HepG2 (cell line): ENCODE measurements around the gene PA2G4. TPM values are rescaled to one million over a fixed set of nuclear protein-coding genes. Genes with fewer than 3 reads are reported as not detected.
"Not testable (repeated sequence)": the region's sequence is repeated elsewhere in the genome, so short reads cannot be mapped to it uniquely, and the experiment has no call there.

Source experiments
- ATAC-seq: fragments of 200-7000 bp; cut with Tn5 transposase; 3 replicates; pipeline ENCODE4 v1.9.1; 2020; ENCODE audit warnings: mild to moderate bottlenecking, moderate library complexity
- BruUV-seq: library from RNA; stranded (reverse); fragments of 400-500 nt; replicated peaks from 2 replicates; lab custom pipeline; 2021; lab: Mats Ljungman, UMichigan
- CTCF ChIA-PET: fragments of 300-600 bp; formaldehyde crosslinking; extraction: SDS; loops from one replicate; lab custom pipeline; 2021; ENCODE audit warnings: low total read pairs, inconsistent platforms, low intra/inter-chr PET ratio; lab: Yijun Ruan, JAX
- POLR2A ChIA-PET: fragments of 350-600 bp; sonication (Branson Sonifier 250); formaldehyde crosslinking; loops from one replicate; lab custom pipeline; 2020; ENCODE audit warnings: antibody characterized with exemption, inconsistent platforms; lab: Yijun Ruan, JAX
- DNase-seq: peaks from one replicate; pipeline ENCODE4 v3.0.0-alpha.2; 2015; ENCODE audit warnings: low spot score
- FAIRE-seq: peaks from 3 replicates; lab custom pipeline; 2011; peaks lifted over from hg19 to GRCh38; lab: Jason Lieb, UNC
- H2AFZ ChIP-seq: one replicate; pipeline ENCODE4 v1.6.1; 2011; ENCODE audit warnings: low read length, inconsistent platforms
- H3K27ac ChIP-seq: fragments of 300-600 bp; 3 replicates; pipeline ENCODE4 v1.8.0; 2011; ENCODE audit warnings: mixed run types, mild to moderate bottlenecking, mixed read lengths, low read length, inconsistent platforms; ENCODE audit not compliant: insufficient read depth; ENCODE audit errors: extremely low read length
- H3K27me3 ChIP-seq, 2 experiments: fragments of 200-600 bp in 1 of 2; 2 replicates in 1 of 2; 3 replicates in 1 of 2; pipeline versions ENCODE4 v1.6.0 to v1.8.0; 2011; ENCODE audit warnings: low read length in 2 of 2, mild to moderate bottlenecking in 2 of 2, moderate library complexity in 2 of 2, inconsistent platforms in 1 of 2; ENCODE audit not compliant: insufficient read depth in 2 of 2, control insufficient read depth in 1 of 2
- H3K36me3 ChIP-seq, 2 experiments: fragments of 200-600 bp in 1 of 2; replicated peaks in 1 of 2; 2 replicates in 1 of 2; 3 replicates in 1 of 2; pipeline versions ENCODE4 v1.5.1 to v1.8.0; 2011; ENCODE audit warnings: low read length in 2 of 2, inconsistent platforms in 1 of 2; ENCODE audit not compliant: insufficient read depth in 2 of 2, control insufficient read depth in 1 of 2
- H3K4me1 ChIP-seq: 2 replicates; pipeline ENCODE4 v1.5.1; 2012; ENCODE audit warnings: low read length, inconsistent platforms; ENCODE audit not compliant: insufficient read depth
- H3K4me2 ChIP-seq: 2 replicates; pipeline ENCODE4 v1.6.0; 2011; ENCODE audit warnings: low read depth, low read length, inconsistent platforms
- H3K4me3 ChIP-seq, 3 experiments: fragments of 200-600 bp in 1 of 3; sonication (generic), shearing (Covaris generic) in 1 of 3; replicated peaks in 1 of 3; 2 replicates each; pipeline ENCODE4 v1.5.1; 2011 to 2016; ENCODE audit warnings: low read length in 3 of 3, inconsistent platforms in 2 of 3, low read depth in 2 of 3, mild to moderate bottlenecking in 2 of 3, control low read depth in 1 of 3, mixed read lengths in 1 of 3; ENCODE audit not compliant: insufficient read depth in 1 of 3
- H3K79me2 ChIP-seq: one replicate; pipeline ENCODE4 v1.6.1; 2011; ENCODE audit warnings: low read length, inconsistent platforms; ENCODE audit not compliant: insufficient read depth
- H3K9ac ChIP-seq: 2 replicates; pipeline ENCODE4 v1.6.0; 2011; ENCODE audit warnings: mild to moderate bottlenecking, low read depth, low read length, inconsistent platforms; ENCODE audit not compliant: insufficient read depth
- H3K9me3 ChIP-seq: 2 replicates; pipeline ENCODE4 v1.5.1; 2012; ENCODE audit warnings: mild to moderate bottlenecking, low read length
- H4K20me1 ChIP-seq: 2 replicates; pipeline ENCODE4 v1.6.0; 2011; ENCODE audit warnings: inconsistent platforms, mild to moderate bottlenecking, low read length, moderate library complexity; ENCODE audit not compliant: insufficient read depth
- ARHGAP35 ChIP-seq: sonication (generic); formaldehyde crosslinking; IDR thresholded peaks from 2 replicates; pipeline ENCODE4 v1.9.0; 2022; ENCODE audit warnings: mild to moderate bottlenecking, inconsistent platforms, moderate library complexity, missing genetic modification reagents, borderline replicate concordance
- CEBPG ChIP-seq: IDR thresholded peaks from 2 replicates; pipeline ENCODE4 v1.6.1; 2016
- CREB1 ChIP-seq, 2 experiments: fragments of 450-650 bp in 1 of 2; IDR thresholded peaks; 2 replicates each; pipeline ENCODE4 v1.6.1; 2016 to 2017; ENCODE audit warnings: control low read depth in 1 of 2, mild to moderate bottlenecking in 1 of 2, missing compliant biosample characterization in 1 of 2, missing genetic modification characterization in 1 of 2
- ESRRA ChIP-seq: sonication (generic); formaldehyde crosslinking; IDR thresholded peaks from 2 replicates; pipeline ENCODE4 v1.5.1; 2020; ENCODE audit warnings: mild to moderate bottlenecking, low read depth, missing genetic modification reagents
- ISX ChIP-seq: sonication (generic); formaldehyde crosslinking; conservative IDR thresholded peaks from 2 replicates; pipeline ENCODE4 v1.5.0; 2020; ENCODE audit warnings: missing genetic modification reagents
- JUND ChIP-seq: sonication (generic); formaldehyde crosslinking; IDR thresholded peaks from 2 replicates; pipeline ENCODE4 v1.8.0; 2022; ENCODE audit warnings: mild to moderate bottlenecking, missing genetic modification reagents
- KLF15 ChIP-seq: sonication (generic); formaldehyde crosslinking; IDR thresholded peaks from 2 replicates; pipeline ENCODE4 v1.8.1; 2023; ENCODE audit warnings: borderline replicate concordance, mild to moderate bottlenecking, inconsistent platforms, missing genetic modification reagents, mixed read lengths
- MTA3 ChIP-seq: sonication (generic); formaldehyde crosslinking; IDR thresholded peaks from 2 replicates; pipeline ENCODE4 v1.4.0; 2020; ENCODE audit warnings: missing genetic modification reagents
- NFE2L1 ChIP-seq: sonication (generic); formaldehyde crosslinking; IDR thresholded peaks from 2 replicates; pipeline ENCODE4 v1.4.0; 2020; ENCODE audit warnings: missing genetic modification reagents, mild to moderate bottlenecking, borderline replicate concordance
- SOX6 ChIP-seq, 2 experiments: fragments of 450-650 bp in 1 of 2; sonication (generic) in 1 of 2; formaldehyde crosslinking in 1 of 2; IDR thresholded peaks; 2 replicates each; pipeline versions ENCODE4 v1.4.0 to v1.6.1; 2017 to 2020; ENCODE audit warnings: antibody characterized with exemption in 1 of 2, mild to moderate bottlenecking in 1 of 2, missing genetic modification reagents in 1 of 2
- ZFP62 ChIP-seq: sonication (generic); formaldehyde crosslinking; IDR thresholded peaks from 2 replicates; pipeline ENCODE4 v1.4.0; 2020; ENCODE audit warnings: missing genetic modification reagents
- ZNF207 ChIP-seq: fragments of 450-650 bp; IDR thresholded peaks from 2 replicates; pipeline ENCODE4 v1.6.1; 2016; ENCODE audit warnings: antibody characterized with exemption, borderline replicate concordance
- ZNF510 ChIP-seq: sonication (generic); formaldehyde crosslinking; IDR thresholded peaks from 2 replicates; pipeline ENCODE4 v1.4.0; 2020; ENCODE audit warnings: low read depth, mild to moderate bottlenecking, missing genetic modification reagents
- ZNF629 ChIP-seq: sonication (generic); formaldehyde crosslinking; conservative IDR thresholded peaks from 2 replicates; pipeline ENCODE4 v1.5.0; 2020; ENCODE audit warnings: missing genetic modification reagents
- ZNF639 ChIP-seq: conservative IDR thresholded peaks from 2 replicates; pipeline ENCODE4 v1.6.1; 2018; ENCODE audit warnings: missing genetic modification reagents
- WGBS: methylation state at CpG from one replicate; pipeline ENCODE4 v1.1.6; 2017; ENCODE audit warnings: low lambda C conversion rate; 5-methylcytosine and 5-hydroxymethylcytosine counted together
- in situ Hi-C: cut with HindIII; loops from 2 replicates; pipeline ENCODE4 v1.10.0; 2017; ENCODE audit warnings: low pct_unique_long_range_greater_than_20kb; ENCODE audit not compliant: extremely low pct_ligation_motif_present
- intact Hi-C: fragments of 100-400 bp; cut with micrococcal nuclease; formaldehyde crosslinking; loops from one replicate; pipeline ENCODE4 v1.10.0; 2022; ENCODE audit not compliant: unreplicated experiment
- polyA plus RNA-seq, 8 experiments: library from polyadenylated mRNA; depleted of rRNA in 3 of 8; stranded (reverse) in 7 of 8; unstranded in 1 of 8; fragments of >200 nt; fragmentation: Illumina TruSeq in 4 of 8; extraction: Trizol in 4 of 8; gene quantifications; 2 replicates each; pipeline versions ENCODE4 v1.2.1 to v1.2.3, GENCODE V29; 2011 to 2016; ENCODE audit warnings: low read depth in 4 of 8, missing spikeins in 1 of 8, mixed read lengths in 1 of 8; ENCODE audit not compliant: insufficient read depth in 1 of 8
- total RNA-seq, 5 experiments: library from RNA; depleted of rRNA; stranded (reverse); fragments of >200 nt; fragmentation: Illumina TruSeq; extraction: Trizol; gene quantifications; 2 replicates each; pipeline ENCODE4 v1.2.3, GENCODE V29; 2016; ENCODE audit warnings: low read depth in 1 of 5

PA2G4 gene
- total and polyA plus RNA-seq, 2 of the 13 experiments (the other 11 are each of a cell fraction or from before 2014, with no cell fraction given), result 147 to 240 TPM

GRCh38 chr12:56077966-56078365 is 26.4 kb upstream of the PA2G4 start:
- H3K4me3 ChIP-seq; H2AFZ ChIP-seq; BruUV-seq; DNase-seq; H3K9ac ChIP-seq; H3K36me3 ChIP-seq; FAIRE-seq; H3K27ac ChIP-seq; H3K27me3 ChIP-seq; H3K9me3 ChIP-seq; in situ Hi-C loops; ATAC-seq; TF ChIP-seq SOX6 (IDR thresholded peaks at IDR 0.05): not testable (repeated sequence)
- intact Hi-C loops, result loop anchor here (2.0 kb wide), 1 partner anchor 31 kb away; no protein-coding TSS in a partner anchor
- 33% methylated on average over 9 of the region's 9 CpGs for WGBS
- Histone ChIP-seq H3K79me2 (peaks cover 20% of the 10 kb centered on the region), H3K4me1 (peaks cover 49% of the 10 kb centered on the region)
- TF ChIP-seq SOX6 (CRISPR knock-in tag; IDR thresholded peaks at IDR 0.05) (peak; percentile 37), CEBPG (peak; percentile 50)
- TF ChIP-seq, all 625 proteins: peak for 2; not testable (repeated sequence) for 623
- ChIA-PET CTCF (interaction anchor here (1.4 kb wide), 1 partner anchor 38 kb away, joined by 4 read pairs; the partner anchor contains the start of gene RPL41), POLR2A (interaction anchor here (1.6 to 10.2 kb wide), 2 partner anchors 25 to 71 kb away, joined by 5 to 279 read pairs; partner anchors contain the start of gene PA2G4)
- H4K20me1 ChIP-seq, H3K4me2 ChIP-seq: not testable (repeated sequence)

- WGBS, result 96% methylated on average over 1 of the region's 1 CpG
- ATAC-seq (no peak), DNase-seq (no peak), FAIRE-seq (no peak)
- no TSS peak for BruUV-seq
- Histone ChIP-seq H3K9me3 (no peaks in the 10 kb centered on the region), H4K20me1 (no peaks in the 10 kb centered on the region), H3K79me2 (peaks cover 24% of the 10 kb centered on the region), H3K27me3 (no peaks in the 10 kb centered on the region; a peak in 1 of 5 replicates), H3K4me2 (peak overlapping the region; percentile 98), H2AFZ (no peak overlapping the region), H3K4me1 (peaks cover 49% of the 10 kb centered on the region), H3K9ac (peak overlapping the region; percentile 96), H3K4me3 (peak overlapping the region; percentile 89 to 96 (median 91); a peak in 4 of 6 replicates), H3K27ac (peak overlapping the region; percentile 99), H3K36me3 (peaks cover under 1 to 6% of the 10 kb centered on the region in 2 experiments; a peak in 4 of 5 replicates)
- POLR2A ChIA-PET, result interaction anchor here (0.9 to 10.2 kb wide), 10 partner anchors 8 to 238 kb away, joined by 3 to 279 read pairs (median 5); partner anchors contain the start of genes CNPY2, ESYT1, PA2G4 and RPL41
- CTCF ChIA-PET, result interaction anchor here (1.4 to 1.5 kb wide), 2 partner anchors 31 to 38 kb away, joined by 4 to 10 read pairs; partner anchors contain the start of gene RPL41
- in situ Hi-C loops, result no loop called here
- intact Hi-C loops, result loop anchor here (2.0 kb wide), 1 partner anchor 32 kb away; no protein-coding TSS in a partner anchor
- no peak for TF ChIP-seq ZNF510 (CRISPR knock-in tag)
- peak; percentile 64 for TF ChIP-seq ZNF629 (CRISPR knock-in tag)
- TF ChIP-seq KLF15 (CRISPR knock-in tag), result no peak
- no peak for TF ChIP-seq ISX (CRISPR knock-in tag)
- no peak for TF ChIP-seq JUND (CRISPR knock-in tag)
- no peak for TF ChIP-seq ZFP62 (CRISPR knock-in tag)
- TF ChIP-seq CREB1 (IDR thresholded peaks at IDR 0.05), result no peak
- 0 out of 2 replicates have a peak, but pooled peaks have one; percentile 25 for TF ChIP-seq CREB1 (CRISPR knock-in tag; IDR thresholded peaks at IDR 0.05)
- no peak for TF ChIP-seq ZNF639 (CRISPR knock-in tag)
- no peak for TF ChIP-seq MTA3 (CRISPR knock-in tag)
- peak; percentile 70 for TF ChIP-seq ESRRA (CRISPR knock-in tag)
- no peak for TF ChIP-seq NFE2L1 (CRISPR knock-in tag)
- no peak for TF ChIP-seq ARHGAP35
- TF ChIP-seq ZNF207, result no peak
Observed at GRCh38 chr12:56078427-56078826, 25.9 kb upstream of the PA2G4 start.
